RWPE2 (cell line): ENCODE results near the gene FOXL1.

Experiments used
- ATAC-seq: fragments of 200-7000 bp; cut with Tn5 transposase; 3 replicates; pipeline ENCODE4 v1.9.1; 2021; ENCODE audit warnings: low read depth
- DNase-seq: peaks from one replicate; pipeline ENCODE4 v3.0.0-alpha.2; 2020; ENCODE audit warnings: low spot score
- H3K27ac ChIP-seq: fragments of 450-650 bp; 2 replicates; pipeline ENCODE4 v1.5.1; 2017; ENCODE audit warnings: mild to moderate bottlenecking; ENCODE audit not compliant: poor library complexity, severe bottlenecking
- H3K27me3 ChIP-seq: fragments of 250-450 bp; sonication (Bioruptor Pico); 2 replicates; pipeline ENCODE4 v1.5.1; 2021; ENCODE audit warnings: mild to moderate bottlenecking, moderate library complexity; ENCODE audit not compliant: insufficient read depth, poor library complexity, severe bottlenecking
- H3K36me3 ChIP-seq: fragments of 250-450 bp; sonication (Bioruptor Pico); 2 replicates; pipeline ENCODE4 v1.5.1; 2020; ENCODE audit warnings: low read depth, mild to moderate bottlenecking, moderate library complexity
- H3K4me1 ChIP-seq: fragments of 250-450 bp; sonication (Bioruptor Pico); 2 replicates; pipeline ENCODE4 v1.5.1; 2021; ENCODE audit warnings: mild to moderate bottlenecking, moderate library complexity; ENCODE audit not compliant: insufficient read depth, poor library complexity, severe bottlenecking
- H3K4me3 ChIP-seq: fragments of 250-450 bp; sonication (Bioruptor Pico); 2 replicates; pipeline ENCODE4 v1.5.1; 2021; ENCODE audit warnings: mild to moderate bottlenecking, moderate library complexity; ENCODE audit not compliant: severe bottlenecking
- H3K9me3 ChIP-seq: fragments of 250-450 bp; sonication (Bioruptor Pico); 2 replicates; pipeline ENCODE4 v1.5.1; 2021; ENCODE audit warnings: mild to moderate bottlenecking, moderate library complexity; ENCODE audit not compliant: severe bottlenecking
- TF ChIP-seq, protein P1 (sequence below): fragments of 450-650 bp; IDR thresholded peaks from one replicate; pipeline ENCODE4 v1.5.1; 2017; ENCODE audit warnings: mild to moderate bottlenecking, moderate library complexity; ENCODE audit not compliant: poor library complexity, severe bottlenecking

The FOXL1 gene

DNA sequence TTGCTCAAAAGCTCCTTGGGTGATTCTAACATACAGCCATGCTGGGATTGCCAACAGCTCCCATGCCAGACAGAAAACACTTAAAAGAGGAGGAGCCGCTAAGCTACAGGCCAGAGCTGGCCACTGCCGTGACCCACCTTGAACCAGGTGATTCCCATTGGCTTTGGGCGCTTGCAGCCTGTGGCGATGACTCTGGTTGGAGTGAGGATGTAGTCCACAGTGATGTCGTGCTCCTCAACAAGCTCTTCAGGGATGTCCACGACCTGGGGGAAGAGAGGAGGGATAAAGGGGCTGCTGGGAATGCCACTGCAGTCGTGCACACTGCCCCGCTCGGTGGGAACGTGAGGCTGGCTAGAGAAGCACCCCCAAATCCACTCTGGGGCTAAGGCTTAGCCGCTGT is 36.8 kb upstream of the FOXL1 start:
- no peaks in the 10 kb centered on the region for H3K27me3 ChIP-seq
- peaks cover 76% of the 10 kb centered on the region for H3K36me3 ChIP-seq
- ATAC-seq (no peak), DNase-seq (no peak)
- no peaks in the 10 kb centered on the region for H3K9me3 ChIP-seq
- H3K4me1 ChIP-seq = no peaks in the 10 kb centered on the region
- no peak overlapping the region for H3K27ac ChIP-seq
- TF ChIP-seq, protein P1, sequence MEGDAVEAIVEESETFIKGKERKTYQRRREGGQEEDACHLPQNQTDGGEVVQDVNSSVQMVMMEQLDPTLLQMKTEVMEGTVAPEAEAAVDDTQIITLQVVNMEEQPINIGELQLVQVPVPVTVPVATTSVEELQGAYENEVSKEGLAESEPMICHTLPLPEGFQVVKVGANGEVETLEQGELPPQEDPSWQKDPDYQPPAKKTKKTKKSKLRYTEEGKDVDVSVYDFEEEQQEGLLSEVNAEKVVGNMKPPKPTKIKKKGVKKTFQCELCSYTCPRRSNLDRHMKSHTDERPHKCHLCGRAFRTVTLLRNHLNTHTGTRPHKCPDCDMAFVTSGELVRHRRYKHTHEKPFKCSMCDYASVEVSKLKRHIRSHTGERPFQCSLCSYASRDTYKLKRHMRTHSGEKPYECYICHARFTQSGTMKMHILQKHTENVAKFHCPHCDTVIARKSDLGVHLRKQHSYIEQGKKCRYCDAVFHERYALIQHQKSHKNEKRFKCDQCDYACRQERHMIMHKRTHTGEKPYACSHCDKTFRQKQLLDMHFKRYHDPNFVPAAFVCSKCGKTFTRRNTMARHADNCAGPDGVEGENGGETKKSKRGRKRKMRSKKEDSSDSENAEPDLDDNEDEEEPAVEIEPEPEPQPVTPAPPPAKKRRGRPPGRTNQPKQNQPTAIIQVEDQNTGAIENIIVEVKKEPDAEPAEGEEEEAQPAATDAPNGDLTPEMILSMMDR = no peak
- no peak overlapping the region for H3K4me3 ChIP-seq

DNA sequence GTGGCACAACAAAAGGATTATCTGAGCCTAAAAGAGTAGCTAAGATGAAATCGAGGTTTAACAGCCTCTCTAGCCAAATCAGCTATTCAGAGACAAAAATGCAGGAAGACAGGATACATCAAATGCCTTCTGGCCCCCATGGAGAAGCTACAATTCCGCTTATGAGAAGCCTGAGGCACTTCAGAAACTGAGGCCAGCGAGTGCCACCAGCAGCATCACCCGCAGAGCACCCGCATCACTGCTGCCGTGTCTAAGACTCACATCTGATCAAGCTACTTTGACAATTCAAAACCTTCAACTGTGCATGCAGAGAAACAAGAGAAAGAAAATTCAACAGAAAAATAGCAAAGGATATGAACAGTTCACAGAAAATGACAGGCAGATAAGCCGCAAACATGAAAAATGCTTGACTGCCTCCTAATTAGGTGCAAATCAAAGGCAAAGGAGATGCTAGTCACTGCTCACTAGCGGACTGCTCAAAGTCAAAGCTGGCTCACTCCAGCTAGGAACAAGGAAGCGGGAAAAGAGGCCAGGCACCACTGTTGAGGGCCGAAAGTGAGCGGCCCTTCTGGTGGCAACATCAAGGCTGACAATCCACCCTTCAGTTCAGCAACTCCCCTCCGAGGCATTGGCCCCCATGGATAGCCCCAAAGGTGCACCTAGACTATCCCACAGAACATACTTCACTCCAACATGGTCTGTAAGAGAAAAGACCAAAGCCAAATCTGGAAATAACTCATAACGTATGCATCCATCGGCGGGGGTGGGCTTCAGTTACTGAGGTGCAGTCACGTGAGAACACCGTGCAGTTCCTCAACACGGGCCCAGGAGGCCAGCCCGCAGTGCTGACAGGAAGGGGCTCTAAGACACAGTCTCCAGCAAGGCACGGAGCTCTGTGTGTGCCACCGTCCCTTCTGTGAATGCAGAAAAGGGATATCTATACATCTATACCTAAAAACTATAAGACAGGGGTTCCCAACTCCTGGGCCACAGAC is 35.3 kb upstream of the FOXL1 start:
- TF ChIP-seq, protein P1 = no peak
- no peaks in the 10 kb centered on the region for H3K27me3 ChIP-seq
- peaks cover 79% of the 10 kb centered on the region for H3K36me3 ChIP-seq
- H3K9me3 ChIP-seq = no peaks in the 10 kb centered on the region
- no peak overlapping the region for H3K27ac ChIP-seq
- DNase-seq (no peak), ATAC-seq (no peak)
- no peak overlapping the region for H3K4me3 ChIP-seq
- no peaks in the 10 kb centered on the region for H3K4me1 ChIP-seq

DNA sequence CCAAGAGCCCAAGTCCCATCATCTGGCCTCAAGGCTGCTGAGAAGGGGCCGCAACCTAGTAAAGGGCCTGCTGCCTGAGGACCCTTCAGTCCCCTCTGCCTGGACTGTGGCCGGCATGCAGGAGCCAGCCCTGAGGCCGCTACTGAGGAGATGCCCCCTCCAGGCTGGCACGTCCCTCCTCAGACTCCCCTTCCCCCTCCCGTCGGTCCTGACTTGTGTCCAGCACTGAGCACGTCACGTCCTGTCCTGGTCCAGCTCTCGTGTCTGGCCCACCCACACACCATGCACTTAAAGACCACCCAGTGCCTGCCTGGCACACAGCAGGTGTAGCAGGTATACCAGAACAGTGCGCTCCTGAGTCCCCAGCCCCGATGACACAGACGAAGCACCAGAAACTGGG is 32.9 kb upstream of the FOXL1 start:
- H3K4me1 ChIP-seq = no peaks in the 10 kb centered on the region
- DNase-seq = no peak
- H3K9me3 ChIP-seq = no peaks in the 10 kb centered on the region
- no peaks in the 10 kb centered on the region for H3K27me3 ChIP-seq
- H3K36me3 ChIP-seq = peaks cover 71% of the 10 kb centered on the region
- H3K4me3 ChIP-seq = no peak overlapping the region
- no peak overlapping the region for H3K27ac ChIP-seq
- TF ChIP-seq, protein P1 = no peak
- ATAC-seq = no peak

DNA sequence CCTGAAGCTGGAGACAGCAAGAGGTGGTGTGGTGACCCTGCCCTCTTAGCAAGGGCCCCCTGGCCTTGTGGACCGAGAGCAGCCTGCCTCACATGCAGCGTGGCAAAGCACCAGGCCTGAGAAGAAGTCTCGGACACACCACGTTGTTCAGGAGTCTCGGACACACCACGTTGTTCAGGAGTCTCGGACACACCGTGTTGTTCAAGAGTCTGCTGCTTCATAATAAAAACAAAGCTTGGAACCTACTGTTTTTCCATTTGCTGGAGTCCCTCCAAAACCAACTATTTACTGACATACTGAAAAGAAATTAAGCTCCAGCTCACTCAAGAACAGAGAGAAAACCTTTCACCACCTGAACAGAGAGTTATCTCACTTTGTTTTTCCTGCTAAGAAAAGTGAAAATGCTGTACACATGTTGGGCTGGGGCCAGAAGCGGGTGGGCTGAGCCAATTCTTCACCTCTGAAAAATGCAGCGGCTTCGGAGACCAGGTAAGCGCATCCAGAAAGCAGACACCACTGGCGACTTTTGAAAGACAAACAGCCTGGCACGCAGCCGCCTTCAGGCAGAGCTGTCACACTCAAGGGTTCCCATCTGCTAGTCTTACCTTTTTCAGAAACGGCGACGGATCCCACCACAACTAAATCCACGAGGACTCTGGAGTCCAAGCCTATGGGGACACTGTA is 32.3 kb upstream of the FOXL1 start:
- H3K36me3 ChIP-seq = peaks cover 71% of the 10 kb centered on the region
- H3K4me3 ChIP-seq = no peak overlapping the region
- H3K9me3 ChIP-seq = no peaks in the 10 kb centered on the region
- H3K27ac ChIP-seq = no peak overlapping the region
- DNase-seq (no peak), ATAC-seq (no peak)
- H3K27me3 ChIP-seq = no peaks in the 10 kb centered on the region
- TF ChIP-seq, protein P1 = no peak
- no peaks in the 10 kb centered on the region for H3K4me1 ChIP-seq
